ENCODE data around the gene SHKBP1.

The SHKBP1 gene

GRCh38 chr19:40585241-40585981 is 8.7 kb downstream of the SHKBP1 start:
- H3K4me3 ChIP-seq (ENCODE audit: low read depth, low read length) = no peak overlapping the region
- TF ChIP-seq CTCF (IDR thresholded peaks at IDR 0.05; ENCODE audit: low read depth, low read length, missing control alignments) = no peak
- DNase-seq (ENCODE audit: low read depth) = no peak
- in situ Hi-C loops (cut with HindIII; ENCODE audit: low sequenced_read_pairs) = no loop called here

DNA sequence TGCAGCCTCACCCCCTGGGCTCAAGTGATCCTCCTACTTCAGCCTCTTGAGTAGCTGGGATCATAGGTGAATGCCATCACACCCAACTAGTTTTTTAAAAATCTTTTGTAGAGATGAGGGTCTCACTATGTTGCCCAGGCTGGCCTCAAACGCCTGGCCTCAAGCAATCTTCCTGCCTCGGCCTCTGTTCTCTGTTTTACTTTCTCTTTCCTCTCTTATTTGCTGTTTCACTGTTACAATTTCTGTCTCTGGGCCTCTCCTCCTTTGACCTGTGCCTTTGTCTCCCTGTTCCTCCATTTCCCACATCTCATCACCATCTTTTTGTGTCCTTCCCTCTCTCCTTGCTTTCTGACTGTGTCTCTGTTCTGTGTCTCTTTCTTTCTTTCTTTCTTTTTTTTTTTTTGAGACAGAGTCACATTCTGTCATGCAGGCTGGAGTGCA is 9.3 kb downstream of the SHKBP1 start:
- TF ChIP-seq CTCF (IDR thresholded peaks at IDR 0.05; ENCODE audit: low read depth, low read length, missing control alignments) = no peak
- no peak for DNase-seq (ENCODE audit: low read depth)
- in situ Hi-C loops (cut with HindIII; ENCODE audit: low sequenced_read_pairs) = no loop called here
- no peak overlapping the region for H3K4me3 ChIP-seq (ENCODE audit: low read depth, low read length)

- H3K4me3 ChIP-seq (ENCODE audit: low read depth, low read length) = no peak overlapping the region
- no peak for DNase-seq (ENCODE audit: low read depth)
These were observed 9.9 kb downstream of the SHKBP1 start for GRCh38 chr19:40586611-40587010.

DNA sequence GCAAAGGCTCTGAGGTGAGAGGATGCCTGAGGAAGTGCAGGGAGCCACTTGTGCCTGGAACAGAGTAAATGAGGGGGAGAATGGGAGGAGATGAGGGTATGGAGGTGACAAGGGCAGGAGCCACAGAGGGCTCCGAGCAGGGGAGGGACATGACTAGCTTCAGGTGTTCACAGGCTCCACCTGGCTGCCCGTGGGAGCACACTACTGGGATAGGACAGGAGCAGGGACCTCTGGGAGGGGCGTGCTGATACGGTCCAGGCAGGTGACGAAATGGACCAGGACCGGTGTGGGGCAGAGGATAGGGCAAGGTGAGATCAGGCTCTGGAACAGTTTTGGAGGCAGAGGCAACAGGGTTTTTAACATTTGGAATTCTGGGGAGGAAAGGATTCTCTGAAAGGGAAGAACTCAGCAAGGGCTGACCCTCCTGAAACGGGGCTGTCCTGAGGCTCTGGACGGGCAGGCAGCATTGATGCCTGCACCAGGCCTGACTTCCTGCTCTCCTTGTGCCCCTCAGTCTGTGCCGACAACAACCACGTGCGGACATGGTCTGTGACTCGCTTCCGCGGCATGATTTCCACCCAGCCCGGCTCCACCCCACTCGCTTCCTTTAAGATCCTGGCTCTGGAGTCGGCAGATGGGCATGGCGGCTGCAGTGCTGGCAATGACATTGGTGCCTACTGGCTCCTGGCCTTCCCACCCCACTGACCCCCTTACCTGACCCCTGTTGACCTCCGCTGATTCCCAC is 11.6 kb downstream of the SHKBP1 start:
- in situ Hi-C loops (cut with HindIII; ENCODE audit: low sequenced_read_pairs) = no loop called here
- H3K4me3 ChIP-seq (ENCODE audit: low read depth, low read length) = no peak overlapping the region
- DNase-seq (ENCODE audit: low read depth) = no peak
- TF ChIP-seq CTCF (IDR thresholded peaks at IDR 0.05; ENCODE audit: low read depth, low read length, missing control alignments) = no peak

More at GRCh38 chr19:40586611-40587010, 9.9 kb downstream of the SHKBP1 start:
- in situ Hi-C loops (cut with HindIII; ENCODE audit: low sequenced_read_pairs) = no loop called here
- TF ChIP-seq CTCF (IDR thresholded peaks at IDR 0.05; ENCODE audit: low read depth, low read length, missing control alignments) = no peak

DNA sequence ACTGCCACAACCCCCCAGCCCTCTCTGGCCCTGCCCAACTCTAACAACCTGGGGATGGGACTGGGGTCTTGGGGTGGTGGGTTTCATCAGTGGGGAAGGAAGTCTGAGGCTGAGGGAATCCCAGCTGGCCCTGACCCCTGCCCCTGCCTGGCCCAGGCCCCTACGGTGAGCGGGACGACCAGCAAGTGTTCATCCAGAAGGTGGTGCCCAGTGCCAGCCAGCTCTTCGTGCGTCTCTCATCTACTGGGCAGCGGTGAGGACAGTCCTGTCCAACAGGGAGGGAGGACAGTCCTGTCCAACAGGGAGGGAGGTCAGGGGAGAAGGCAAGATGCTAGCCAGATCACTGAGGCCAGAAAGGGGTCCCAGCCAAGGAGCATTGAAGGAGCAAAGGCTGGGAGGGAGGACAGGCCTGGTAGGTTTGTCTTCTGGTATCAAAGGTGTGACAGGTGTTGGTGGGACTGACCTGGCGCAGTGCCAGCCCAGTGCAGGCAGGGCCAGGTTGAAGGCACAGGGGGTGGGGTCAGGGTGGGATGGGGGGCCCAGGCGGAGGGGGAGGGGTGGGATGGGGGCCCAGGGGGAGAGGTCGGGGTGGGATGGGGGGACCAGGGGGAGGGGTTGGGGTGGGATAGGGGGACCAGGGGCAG is 12.4 kb downstream of the SHKBP1 start:
- in situ Hi-C loops (cut with HindIII; ENCODE audit: low sequenced_read_pairs) = no loop called here
- no peak for DNase-seq (ENCODE audit: low read depth)
- H3K4me3 ChIP-seq (ENCODE audit: low read depth, low read length) = no peak overlapping the region
- TF ChIP-seq CTCF (IDR thresholded peaks at IDR 0.05; ENCODE audit: low read depth, low read length, missing control alignments) = no peak

GRCh38 chr19:40589591-40590429 is 13.1 kb downstream of the SHKBP1 start:
- in situ Hi-C loops (cut with HindIII; ENCODE audit: low sequenced_read_pairs) = no loop called here
- TF ChIP-seq CTCF (IDR thresholded peaks at IDR 0.05; ENCODE audit: low read depth, low read length, missing control alignments) = no peak
- DNase-seq (ENCODE audit: low read depth) = no peak
- H3K4me3 ChIP-seq (ENCODE audit: low read depth, low read length) = no peak overlapping the region

Measured in astrocyte of the cerebellum (primary cell).